ENCODE measurements around the gene GPR33.
"Not testable (repeated sequence)": the region's sequence is repeated elsewhere in the genome, so short reads cannot be mapped to it uniquely, and the experiment has no call there.

GPR33 gene

GRCh38 chr14:31442284-31442683, 45.6 kb downstream of the GPR33 start:
- TF ChIP-seq CTCF (conservative IDR thresholded peaks at IDR 0.05; ENCODE audit: low read depth, low read length) = no peak
- DNase-seq (ENCODE audit: low read depth) = no peak
- H3K4me3 ChIP-seq (ENCODE audit: low read depth, low read length) = no peak overlapping the region

GRCh38 chr14:31441273-31442111, 46.3 kb downstream of the GPR33 start:
- DNase-seq (ENCODE audit: low read depth) = peak; percentile 88
- no peak for TF ChIP-seq CTCF (conservative IDR thresholded peaks at IDR 0.05; ENCODE audit: low read depth, low read length)
- no peak overlapping the region for H3K4me3 ChIP-seq (ENCODE audit: low read depth, low read length)

- no peak for DNase-seq (ENCODE audit: low read depth)
- H3K4me3 ChIP-seq (ENCODE audit: low read depth, low read length) = no peak overlapping the region
- no peak for TF ChIP-seq CTCF (conservative IDR thresholded peaks at IDR 0.05; ENCODE audit: low read depth, low read length)
These were observed 47.6 kb downstream of the GPR33 start for GRCh38 chr14:31440280-31440679.

- no peak overlapping the region for H3K4me3 ChIP-seq (ENCODE audit: low read depth, low read length)
- no peak for DNase-seq (ENCODE audit: low read depth)
- no peak for TF ChIP-seq CTCF (conservative IDR thresholded peaks at IDR 0.05; ENCODE audit: low read depth, low read length)
These were observed 48.3 kb downstream of the GPR33 start for GRCh38 chr14:31439561-31439960.

- not testable (repeated sequence) for H3K4me3 ChIP-seq (ENCODE audit: low read depth, low read length); DNase-seq (ENCODE audit: low read depth)
These were observed 50.7 kb downstream of the GPR33 start for GRCh38 chr14:31437045-31437691.

- peak; percentile 57 for DNase-seq (ENCODE audit: low read depth)
- no peak for TF ChIP-seq CTCF (conservative IDR thresholded peaks at IDR 0.05; ENCODE audit: low read depth, low read length)
- no peak overlapping the region for H3K4me3 ChIP-seq (ENCODE audit: low read depth, low read length)
These were observed 52.6 kb downstream of the GPR33 start for GRCh38 chr14:31435276-31435675.

Data from choroid plexus epithelial cell (primary cell).